Thyroid gland (tissue), 4 donors: ENCODE measurements around the gene SDR42E2. TPM values are rescaled to one million over a fixed set of nuclear protein-coding genes. Genes with fewer than 3 reads are reported as not detected.

Source experiments
- DNase-seq, 2 donors: peaks; one replicate each; pipeline ENCODE4 v3.0.0-alpha.2; 2019
- H3K27ac ChIP-seq, 3 donors: fragments of 200-600 bp; sonication (generic); 1 replicate in 2 of 3; 2 replicates in 1 of 3; pipeline ENCODE4 v1.5.1; 2016 to 2019; ENCODE audit warnings: mild to moderate bottlenecking in 1 of 3, moderate library complexity in 1 of 3
- H3K27me3 ChIP-seq: fragments of 200-600 bp; sonication (generic); one replicate; pipeline ENCODE4 v1.5.1; 2019
- H3K36me3 ChIP-seq, 2 donors: fragments of 200-600 bp; sonication (generic); one replicate each; pipeline ENCODE4 v1.5.1; 2016 to 2019
- H3K4me1 ChIP-seq, 2 donors: fragments of 200-600 bp; sonication (generic); one replicate each; pipeline ENCODE4 v1.5.1; 2017 to 2019
- H3K4me3 ChIP-seq, 3 donors: fragments of 200-600 bp; sonication (generic); replicated peaks in 1 of 3; 1 replicate in 2 of 3; 2 replicates in 1 of 3; pipeline ENCODE4 v1.5.1; 2016; ENCODE audit warnings: mild to moderate bottlenecking in 1 of 3
- H3K9me3 ChIP-seq: fragments of 200-600 bp; sonication (generic); one replicate; pipeline ENCODE4 v1.5.1; 2017
- CTCF ChIP-seq, 6 experiments: fragments of 200-600 bp in 3 of 6; fragments of 450-650 bp in 3 of 6; sonication (generic) in 3 of 6; IDR thresholded peaks; one replicate each; pipeline ENCODE4 v1.5.1; 2016 to 2019; ENCODE audit warnings: antibody characterized with exemption in 6 of 6, mild to moderate bottlenecking in 2 of 6, inconsistent platforms in 1 of 6, moderate library complexity in 1 of 6
- POLR2A ChIP-seq, 2 donors: fragments of 450-650 bp; IDR thresholded peaks; one replicate each; pipeline ENCODE4 v1.6.1; 2017; ENCODE audit warnings: antibody characterized with exemption in 2 of 2, mild to moderate bottlenecking in 2 of 2, moderate library complexity in 1 of 2
- WGBS, 2 donors: methylation state at CpG; one replicate each; pipeline ENCODE4 v1.1.5; 2017; 5-methylcytosine and 5-hydroxymethylcytosine counted together
- intact Hi-C: fragments of 100-400 bp; cut with DNase I; formaldehyde crosslinking; loops from one replicate; pipeline ENCODE4 v1.15.1; 2023
- total RNA-seq, 4 donors: library from RNA; depleted of rRNA; stranded (reverse); fragments of >200 nt; gene quantifications; one replicate each; pipeline ENCODE4 v1.2.3, GENCODE V29; 2016

SDR42E2 gene
- total RNA-seq, 4 donors from 2014 or later, result not detected

- no peak for DNase-seq
- Histone ChIP-seq H3K4me3 (no peak overlapping the region), H3K4me1 (no peaks in the 10 kb centered on the region), H3K27ac (no peak overlapping the region), H3K36me3 (no peaks in the 10 kb centered on the region), H3K27me3 (no peaks in the 10 kb centered on the region), H3K9me3 (no peaks in the 10 kb centered on the region)
- intact Hi-C loops, result no loop called here
- no peak for TF ChIP-seq POLR2A (IDR thresholded peaks at IDR 0.05)
Measured at GRCh38 chr16:22130528-22130927, 31.8 kb upstream of the SDR42E2 start.

GRCh38 chr16:22132801-22133200 is 29.5 kb upstream of the SDR42E2 start:
- TF ChIP-seq POLR2A (IDR thresholded peaks at IDR 0.05) (no peak), CTCF (IDR thresholded peaks at IDR 0.05) (no peak)
- no peaks in the 10 kb centered on the region for H3K4me1 ChIP-seq
- no peaks in the 10 kb centered on the region for H3K27me3 ChIP-seq
- DNase-seq, result no peak
- 90 to 91% methylated on average over 10 of the region's 10 CpGs for WGBS, 2 donors
- no peaks in the 10 kb centered on the region for H3K36me3 ChIP-seq
- H3K4me3 ChIP-seq, result no peak overlapping the region
- no peak overlapping the region for H3K27ac ChIP-seq
- H3K9me3 ChIP-seq, result no peaks in the 10 kb centered on the region
- intact Hi-C loops, result no loop called here

- 46 to 66% methylated on average over 8 of the region's 8 CpGs for WGBS, 2 donors
- intact Hi-C loops, result no loop called here
- DNase-seq, result no peak
- no peak overlapping the region for H3K4me3 ChIP-seq
- no peaks in the 10 kb centered on the region for H3K27me3 ChIP-seq
- no peaks in the 10 kb centered on the region for H3K36me3 ChIP-seq
- TF ChIP-seq CTCF (IDR thresholded peaks at IDR 0.05), result no peak
- TF ChIP-seq POLR2A (IDR thresholded peaks at IDR 0.05), result no peak
- no peaks in the 10 kb centered on the region for H3K4me1 ChIP-seq
- H3K27ac ChIP-seq, result no peak overlapping the region
- H3K9me3 ChIP-seq, result no peaks in the 10 kb centered on the region
Measured at GRCh38 chr16:22138482-22138881, 23.8 kb upstream of the SDR42E2 start.

- 18 to 50% methylated on average over 1 to 4 of the region's 7 CpGs for WGBS, 2 donors
- TF ChIP-seq POLR2A (IDR thresholded peaks at IDR 0.05) (no peak), CTCF (IDR thresholded peaks at IDR 0.05) (no peak)
- Histone ChIP-seq H3K36me3 (no peaks in the 10 kb centered on the region), H3K4me3 (no peak overlapping the region), H3K27ac (no peak overlapping the region), H3K4me1 (no peaks in the 10 kb centered on the region), H3K9me3 (no peaks in the 10 kb centered on the region), H3K27me3 (no peaks in the 10 kb centered on the region)
- intact Hi-C loops, result no loop called here
- peak; percentile 86 to 88 for DNase-seq
Measured at GRCh38 chr16:22139008-22139407, 23.3 kb upstream of the SDR42E2 start.

- WGBS, 2 donors, result 70 to 93% methylated on average over 1 of the region's 1 CpG
- Histone ChIP-seq H3K4me3 (no peak overlapping the region), H3K9me3 (no peaks in the 10 kb centered on the region), H3K27ac (no peak overlapping the region), H3K4me1 (no peaks in the 10 kb centered on the region), H3K36me3 (no peaks in the 10 kb centered on the region), H3K27me3 (no peaks in the 10 kb centered on the region)
- no peak for DNase-seq
- TF ChIP-seq CTCF (IDR thresholded peaks at IDR 0.05) (no peak), POLR2A (IDR thresholded peaks at IDR 0.05) (no peak)
- intact Hi-C loops, result no loop called here
Measured at GRCh38 chr16:22139732-22140131, 22.6 kb upstream of the SDR42E2 start.

- H3K36me3 ChIP-seq, result no peaks in the 10 kb centered on the region
- TF ChIP-seq POLR2A (IDR thresholded peaks at IDR 0.05), result no peak
- TF ChIP-seq CTCF (IDR thresholded peaks at IDR 0.05), result peak in 1 of 6 experiments; percentile 26
- 93 to 100% methylated on average over 1 of the region's 1 CpG for WGBS, 2 donors
- H3K9me3 ChIP-seq, result no peaks in the 10 kb centered on the region
- H3K27me3 ChIP-seq, result no peaks in the 10 kb centered on the region
- no peak overlapping the region for H3K27ac ChIP-seq
- no peaks in the 10 kb centered on the region for H3K4me1 ChIP-seq
- H3K4me3 ChIP-seq, result no peak overlapping the region
- no peak for DNase-seq
- intact Hi-C loops, result no loop called here
Measured at GRCh38 chr16:22141767-22142166, 20.5 kb upstream of the SDR42E2 start.
